Caco-2 (cell line): Measurements from ENCODE around the gene PTGFRN. TPM values are rescaled to one million over a fixed set of nuclear protein-coding genes. Genes with fewer than 3 reads are reported as not detected.

Experiments
- BruUV-seq: library from RNA; stranded (reverse); fragments of 400-500 nt; replicated peaks from 2 replicates; lab custom pipeline; 2021; lab: Mats Ljungman, UMichigan
- CTCF ChIA-PET: fragments of 300-600 bp; sonication (Branson Sonifier 250); formaldehyde crosslinking; loops from one replicate; lab custom pipeline; 2022; ENCODE audit warnings: antibody characterized with exemption; lab: Charles Lee
- POLR2A ChIA-PET: fragments of 300-600 bp; sonication (Branson Sonifier 250); formaldehyde crosslinking; loops from one replicate; lab custom pipeline; 2022; ENCODE audit warnings: antibody characterized with exemption; lab: Charles Lee
- DNase-seq, 2 experiments: peaks; one replicate each; pipeline versions ENCODE4 v3.0.0 to v3.0.0-alpha.2; 2020 to 2022
- H3K27me3 ChIP-seq: replicated peaks from 2 replicates; pipeline ENCODE4 v1.6.0; 2011; ENCODE audit warnings: low read length; ENCODE audit not compliant: control insufficient read depth, insufficient read depth
- H3K36me3 ChIP-seq: 2 replicates; pipeline ENCODE4 v1.5.1; 2011; ENCODE audit warnings: low read length; ENCODE audit not compliant: control insufficient read depth, insufficient read depth
- H3K4me1 ChIP-seq: fragments of 250-450 bp; sonication (Bioruptor Pico); 2 replicates; pipeline ENCODE4 v1.5.1; 2020; ENCODE audit warnings: mild to moderate bottlenecking
- H3K4me3 ChIP-seq: 2 replicates; pipeline ENCODE4 v1.5.1; 2011; ENCODE audit warnings: low read depth, mild to moderate bottlenecking, control low read depth, low read length
- H3K9me3 ChIP-seq: fragments of 250-450 bp; sonication (Bioruptor Pico); 2 replicates; pipeline ENCODE4 v1.5.1; 2020; ENCODE audit warnings: mild to moderate bottlenecking, moderate library complexity
- H3K27ac Mint-ChIP-seq: one replicate; pipeline ENCODE4 v1.8.0; 2022; ENCODE audit warnings: mixed read lengths; ENCODE audit not compliant: unreplicated experiment
- H3K27me3 Mint-ChIP-seq: one replicate; pipeline ENCODE4 v1.8.0; 2022; ENCODE audit warnings: mixed read lengths; ENCODE audit not compliant: insufficient read depth, unreplicated experiment
- H3K36me3 Mint-ChIP-seq: one replicate; pipeline ENCODE4 v1.8.0; 2022; ENCODE audit warnings: mild to moderate bottlenecking, mixed read lengths; ENCODE audit not compliant: insufficient read depth, unreplicated experiment
- H3K4me1 Mint-ChIP-seq: one replicate; pipeline ENCODE4 v1.8.0; 2022; ENCODE audit warnings: low read depth, mixed read lengths; ENCODE audit not compliant: unreplicated experiment
- H3K4me3 Mint-ChIP-seq: one replicate; pipeline ENCODE4 v1.8.0; 2022; ENCODE audit warnings: mild to moderate bottlenecking, moderate library complexity, mixed read lengths; ENCODE audit not compliant: unreplicated experiment
- H3K9me3 Mint-ChIP-seq: one replicate; pipeline ENCODE4 v1.8.0; 2022; ENCODE audit warnings: mixed read lengths; ENCODE audit not compliant: unreplicated experiment
- intact Hi-C: fragments of 100-400 bp; cut with micrococcal nuclease; formaldehyde crosslinking; loops from one replicate; pipeline ENCODE4 v1.10.0; 2022; ENCODE audit not compliant: unreplicated experiment
- total RNA-seq: library from RNA; stranded (reverse); gene quantifications from 2 replicates; pipeline ENCODE4 v1.2.3, GENCODE V29; 2022
- TF ChIP-seq, protein P1 (sequence below), 2 experiments: fragments of 200-600 bp in 1 of 2; IDR thresholded peaks; 1 replicate in 1 of 2; 2 replicates in 1 of 2; pipeline versions ENCODE4 v1.5.1 to v1.8.0; 2011 to 2022; ENCODE audit warnings: antibody characterized with exemption in 1 of 2, control low read depth in 1 of 2, inconsistent platforms in 1 of 2, low read depth in 1 of 2, low read length in 1 of 2, mild to moderate bottlenecking in 1 of 2, moderate library complexity in 1 of 2; ENCODE audit not compliant: insufficient read depth in 1 of 2, severe bottlenecking in 1 of 2, unreplicated experiment in 1 of 2

PTGFRN gene
- total RNA-seq, 1 experiment from 2014 or later = 16.2 TPM

DNA sequence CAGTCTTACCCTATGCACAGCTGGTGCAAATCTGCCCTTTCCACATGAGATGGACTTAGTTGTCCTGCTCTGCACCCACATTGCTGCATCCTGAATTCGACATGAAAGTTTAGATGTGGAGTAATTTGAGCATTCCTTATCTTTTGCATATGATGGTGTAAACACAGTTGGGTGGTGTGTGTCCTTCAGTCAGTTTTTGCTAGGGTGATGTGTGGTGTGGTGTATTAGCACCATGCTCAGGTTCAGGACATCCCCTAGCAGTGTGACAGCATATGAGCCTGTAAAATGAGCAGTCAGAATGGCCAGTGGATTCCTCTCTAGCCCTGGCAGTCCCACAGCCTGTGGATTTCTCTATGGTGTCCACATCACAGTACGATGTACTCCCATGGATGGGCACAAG lies 49.3 kb downstream of the PTGFRN start:
- intact Hi-C loops = no loop called here
- POLR2A ChIA-PET = no interaction called here
- no peak overlapping the region for H3K4me3 ChIP-seq

DNA sequence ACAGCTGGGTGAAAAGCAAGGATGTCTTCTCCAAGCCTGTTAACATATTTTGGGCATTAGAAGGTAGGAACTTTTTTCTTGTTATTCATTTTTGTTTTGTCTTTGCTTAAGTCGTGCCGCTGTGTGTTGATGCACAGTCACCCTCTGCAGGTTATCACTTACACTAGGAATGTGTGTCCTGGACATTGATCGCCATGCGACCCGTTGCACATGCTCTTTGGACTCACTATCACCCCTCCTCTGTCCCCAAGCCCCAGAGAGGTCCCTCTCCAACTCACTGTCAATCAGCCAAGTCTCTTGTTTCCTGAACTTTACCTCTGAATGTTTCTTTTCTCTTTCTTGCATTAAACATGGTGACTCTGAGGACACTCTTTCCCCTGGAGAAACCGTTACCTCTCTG lies 51.9 kb downstream of the PTGFRN start:
- H3K4me3 ChIP-seq = no peak overlapping the region
- Mint-ChIP-seq H3K36me3 (no peaks in the 10 kb centered on the region), H3K4me3 (no peak overlapping the region), H3K9me3 (no peaks in the 10 kb centered on the region), H3K27me3 (no peaks in the 10 kb centered on the region), H3K4me1 (no peaks in the 10 kb centered on the region), H3K27ac (no peak overlapping the region)
- POLR2A ChIA-PET = no interaction called here
- intact Hi-C loops = no loop called here
- TF ChIP-seq, protein P1, sequence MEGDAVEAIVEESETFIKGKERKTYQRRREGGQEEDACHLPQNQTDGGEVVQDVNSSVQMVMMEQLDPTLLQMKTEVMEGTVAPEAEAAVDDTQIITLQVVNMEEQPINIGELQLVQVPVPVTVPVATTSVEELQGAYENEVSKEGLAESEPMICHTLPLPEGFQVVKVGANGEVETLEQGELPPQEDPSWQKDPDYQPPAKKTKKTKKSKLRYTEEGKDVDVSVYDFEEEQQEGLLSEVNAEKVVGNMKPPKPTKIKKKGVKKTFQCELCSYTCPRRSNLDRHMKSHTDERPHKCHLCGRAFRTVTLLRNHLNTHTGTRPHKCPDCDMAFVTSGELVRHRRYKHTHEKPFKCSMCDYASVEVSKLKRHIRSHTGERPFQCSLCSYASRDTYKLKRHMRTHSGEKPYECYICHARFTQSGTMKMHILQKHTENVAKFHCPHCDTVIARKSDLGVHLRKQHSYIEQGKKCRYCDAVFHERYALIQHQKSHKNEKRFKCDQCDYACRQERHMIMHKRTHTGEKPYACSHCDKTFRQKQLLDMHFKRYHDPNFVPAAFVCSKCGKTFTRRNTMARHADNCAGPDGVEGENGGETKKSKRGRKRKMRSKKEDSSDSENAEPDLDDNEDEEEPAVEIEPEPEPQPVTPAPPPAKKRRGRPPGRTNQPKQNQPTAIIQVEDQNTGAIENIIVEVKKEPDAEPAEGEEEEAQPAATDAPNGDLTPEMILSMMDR (IDR thresholded peaks at IDR 0.05; ENCODE audit: insufficient read depth in 1 of 2, low read depth in 1 of 2, low read length in 1 of 2, severe bottlenecking in 1 of 2, unreplicated experiment in 1 of 2) = no peak
- H3K9me3 ChIP-seq = no peaks in the 10 kb centered on the region
- no peaks in the 10 kb centered on the region for H3K27me3 ChIP-seq
- DNase-seq = no peak
- no peaks in the 10 kb centered on the region for H3K4me1 ChIP-seq
- BruUV-seq = no TSS peak
- 0 out of 2 replicates have a peak, but pooled peaks cover 1% of the 10 kb centered on the region for H3K36me3 ChIP-seq
- CTCF ChIA-PET = no interaction called here

More for the DNA sequence above, 49.3 kb downstream of the PTGFRN start:
- Mint-ChIP-seq H3K4me3 (no peak overlapping the region), H3K36me3 (no peaks in the 10 kb centered on the region), H3K27me3 (no peaks in the 10 kb centered on the region), H3K4me1 (no peaks in the 10 kb centered on the region), H3K9me3 (no peaks in the 10 kb centered on the region), H3K27ac (no peak overlapping the region)
- Histone ChIP-seq H3K36me3 (0 out of 2 replicates have a peak, but pooled peaks cover 1% of the 10 kb centered on the region), H3K4me1 (no peaks in the 10 kb centered on the region), H3K27me3 (no peaks in the 10 kb centered on the region), H3K9me3 (no peaks in the 10 kb centered on the region)
- no peak for DNase-seq
- TF ChIP-seq, protein P1 (IDR thresholded peaks at IDR 0.05; ENCODE audit: insufficient read depth in 1 of 2, low read depth in 1 of 2, low read length in 1 of 2, severe bottlenecking in 1 of 2, unreplicated experiment in 1 of 2) = no peak
- CTCF ChIA-PET = no interaction called here
- BruUV-seq = no TSS peak

DNA sequence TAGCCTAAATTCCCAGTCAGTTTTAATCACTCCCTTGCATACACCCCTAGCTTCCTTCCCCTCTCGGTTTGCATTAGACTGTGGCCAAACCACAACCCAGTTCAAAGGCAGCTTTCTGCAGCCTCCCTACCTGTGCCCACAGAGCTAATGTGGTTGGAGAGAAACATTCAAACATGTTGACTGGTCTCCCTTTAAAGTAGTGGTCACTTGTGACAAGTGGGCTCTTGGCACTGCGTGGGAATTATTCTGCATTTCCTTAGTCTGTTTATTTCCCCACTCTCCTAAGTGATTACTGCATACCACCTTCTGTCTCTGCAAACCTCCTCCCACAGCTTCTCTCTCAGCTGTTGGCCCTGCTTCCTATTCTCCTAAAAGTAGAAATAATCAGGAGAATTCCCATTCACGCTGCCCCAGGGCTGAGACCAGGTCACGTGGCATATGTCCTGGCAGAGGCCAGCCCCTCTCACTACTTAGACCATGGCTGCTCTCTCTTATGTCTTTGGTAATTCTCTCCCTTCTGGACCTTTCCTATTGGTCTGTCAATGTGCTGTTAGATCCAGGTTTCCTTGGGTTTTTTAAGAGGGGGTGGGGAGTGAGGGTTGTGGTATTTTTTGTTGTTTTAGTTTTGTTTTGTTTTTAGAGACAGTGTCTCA lies 53.4 kb downstream of the PTGFRN start:
- POLR2A ChIA-PET = no interaction called here
- no peak overlapping the region for H3K4me3 Mint-ChIP-seq
- CTCF ChIA-PET = no interaction called here
- BruUV-seq = no TSS peak
- H3K9me3 ChIP-seq = no peaks in the 10 kb centered on the region
- H3K36me3 ChIP-seq = 0 out of 2 replicates have a peak, but pooled peaks cover 1% of the 10 kb centered on the region
- no peak overlapping the region for H3K27ac Mint-ChIP-seq
- H3K4me1 ChIP-seq = no peaks in the 10 kb centered on the region
- no peak for DNase-seq
- H3K36me3 Mint-ChIP-seq = no peaks in the 10 kb centered on the region
- H3K9me3 Mint-ChIP-seq = no peaks in the 10 kb centered on the region
- H3K27me3 Mint-ChIP-seq = no peaks in the 10 kb centered on the region
- TF ChIP-seq, protein P1 (IDR thresholded peaks at IDR 0.05; ENCODE audit: insufficient read depth in 1 of 2, low read depth in 1 of 2, low read length in 1 of 2, severe bottlenecking in 1 of 2, unreplicated experiment in 1 of 2) = no peak
- intact Hi-C loops = no loop called here
- no peak overlapping the region for H3K4me3 ChIP-seq
- H3K4me1 Mint-ChIP-seq = no peaks in the 10 kb centered on the region
- no peaks in the 10 kb centered on the region for H3K27me3 ChIP-seq
